NCI-H2227 (cell line): ENCODE results near the gene DIAPH1.

ENCODE experiments used
- DNase-seq: peaks from one replicate; lab custom pipeline; 2025; ENCODE audit not compliant: unreplicated experiment; lab: John Stamatoyannopoulos, UW

DIAPH1 gene

DNA sequence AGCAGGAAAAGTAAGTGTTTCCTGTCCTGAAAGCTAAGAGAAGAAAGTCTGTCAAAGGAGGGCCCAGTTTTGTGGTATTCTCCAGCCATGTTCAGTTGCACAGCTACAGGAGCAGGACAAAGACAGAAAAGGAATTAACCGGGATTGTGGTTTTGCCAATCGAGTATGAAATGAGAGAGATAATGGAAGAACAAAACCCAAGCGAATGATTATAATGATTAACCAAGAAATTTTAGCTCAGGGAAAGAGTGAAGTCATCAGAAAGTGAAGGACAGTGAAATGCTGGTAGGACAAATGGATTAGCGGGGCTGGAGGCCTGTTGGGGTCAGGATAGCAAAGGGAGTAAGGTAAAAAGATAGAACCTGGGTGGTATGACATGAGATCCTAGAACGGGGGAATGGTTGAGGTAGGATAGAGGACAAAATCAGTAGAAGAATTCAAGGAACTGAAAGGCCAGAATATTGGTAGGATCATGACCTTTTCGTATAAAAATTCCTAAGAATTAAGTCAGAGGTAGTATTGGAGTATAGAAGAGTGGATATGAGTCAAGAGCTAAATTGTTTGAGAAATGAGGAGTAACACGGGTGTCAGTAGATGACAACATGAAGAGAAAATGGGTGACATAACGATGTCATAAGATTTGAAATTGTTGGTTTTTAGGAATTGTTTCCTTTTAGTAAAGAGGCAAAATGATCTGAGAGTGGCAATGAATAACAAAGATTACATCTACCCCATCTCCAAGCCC, 52.8 kb downstream of the DIAPH1 start:
- no peak for DNase-seq

DNA sequence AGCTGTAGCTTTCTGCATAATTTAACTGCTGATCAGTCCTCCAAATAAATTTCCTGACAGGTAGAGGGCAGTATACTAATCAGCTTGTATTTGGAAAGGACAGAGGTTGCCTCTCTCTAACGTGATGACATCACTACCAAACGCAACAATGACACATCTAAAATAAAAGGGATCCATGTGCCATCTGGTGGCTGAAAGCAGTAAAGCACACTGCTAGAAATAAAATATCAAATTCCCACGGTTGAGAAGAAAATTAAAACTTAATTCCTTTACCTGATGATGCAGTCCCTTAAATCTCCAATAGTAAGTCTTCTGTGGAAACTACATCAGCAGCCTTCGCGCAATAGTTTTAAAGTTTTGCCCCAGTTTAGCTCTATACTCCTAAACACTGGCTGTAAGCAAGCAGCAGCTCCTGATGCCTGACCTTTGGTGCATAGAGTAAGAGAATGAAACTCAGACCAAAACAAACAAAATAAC, 54.5 kb downstream of the DIAPH1 start:
- peak; percentile 93 for DNase-seq

GRCh38 chr5:141560725-141561483, 57.9 kb downstream of the DIAPH1 start:
- DNase-seq = peak; percentile 92

DNA sequence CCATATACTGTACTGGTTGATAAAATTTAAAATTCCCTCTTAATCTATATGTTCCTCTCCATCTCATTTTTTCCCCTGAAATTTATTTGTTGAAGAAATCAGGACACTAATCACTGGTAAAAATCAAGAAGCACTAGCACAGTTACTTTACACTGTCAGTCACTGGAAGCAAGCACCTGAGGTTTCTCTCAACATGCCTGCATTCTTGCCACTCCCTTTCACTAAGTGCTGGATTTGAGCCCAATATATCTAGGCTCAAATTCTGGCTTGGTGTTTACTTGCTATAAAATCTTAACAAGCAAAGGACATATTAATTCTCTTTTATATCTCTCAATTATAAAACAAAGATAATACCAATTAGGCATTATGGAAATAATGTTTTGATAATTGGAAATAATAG, 58.6 kb downstream of the DIAPH1 start:
- peak; percentile 33 for DNase-seq

DNA sequence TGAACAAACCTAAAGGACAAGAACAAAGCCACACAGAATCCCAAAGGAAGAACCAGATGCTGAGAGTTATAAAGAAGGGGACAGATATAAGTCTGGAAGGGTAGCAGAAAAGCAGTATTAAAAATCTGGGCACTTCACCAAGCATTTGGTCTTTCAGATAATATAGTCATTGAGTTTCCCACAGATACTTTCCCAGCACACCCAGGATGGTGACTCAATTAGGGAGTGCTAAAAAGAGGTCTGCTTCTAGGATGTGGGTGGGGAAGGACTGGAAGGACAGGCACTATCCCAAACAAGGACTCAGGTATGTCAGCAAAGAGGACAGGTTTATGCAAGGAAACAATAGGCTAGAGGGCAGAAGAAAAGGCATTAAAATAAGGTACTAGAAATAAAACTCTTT, 59.3 kb downstream of the DIAPH1 start:
- no peak for DNase-seq

DNA sequence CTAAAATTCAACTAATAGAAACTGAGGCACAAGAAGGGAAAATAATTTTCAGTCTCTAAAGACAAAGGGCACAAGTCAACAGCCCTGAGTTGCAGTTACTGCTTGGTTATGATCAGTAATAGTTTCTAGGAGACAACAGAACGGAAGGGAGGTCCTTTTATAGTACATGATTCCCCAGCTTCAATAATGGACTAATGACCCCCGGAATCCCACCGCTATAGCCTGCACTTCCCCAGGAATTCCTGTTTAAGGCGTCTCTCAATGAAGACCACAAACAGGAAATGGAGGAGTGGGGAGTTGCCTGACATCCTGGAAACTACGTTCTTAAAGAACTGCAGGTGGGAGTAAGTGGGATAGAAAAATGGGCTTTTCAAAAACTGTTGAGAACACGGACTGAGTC, 60.6 kb downstream of the DIAPH1 start:
- DNase-seq = no peak

DNA sequence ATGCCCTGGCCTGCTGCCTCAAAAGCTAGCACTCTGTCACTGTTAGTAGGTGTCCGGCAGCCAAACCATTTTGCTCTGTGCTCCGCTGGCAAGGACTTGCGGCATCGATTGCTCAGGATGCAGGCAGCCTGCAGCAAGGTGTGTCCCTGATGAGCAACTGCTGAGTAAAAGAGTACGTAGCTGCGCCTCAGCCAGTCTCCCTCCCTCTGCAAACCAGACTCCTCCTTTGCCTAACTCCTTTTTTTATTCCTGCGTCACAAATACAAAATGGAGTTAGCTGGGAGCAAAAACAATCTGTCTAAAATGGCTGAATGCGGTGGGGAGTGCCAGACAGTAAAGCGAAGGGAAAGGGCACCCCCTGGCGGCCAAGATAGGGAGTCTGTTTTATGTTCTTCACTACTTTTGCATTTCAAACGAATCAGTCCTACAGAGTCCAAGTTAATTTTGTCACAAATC, 61.1 kb downstream of the DIAPH1 start:
- DNase-seq = peak; percentile 95

DNA sequence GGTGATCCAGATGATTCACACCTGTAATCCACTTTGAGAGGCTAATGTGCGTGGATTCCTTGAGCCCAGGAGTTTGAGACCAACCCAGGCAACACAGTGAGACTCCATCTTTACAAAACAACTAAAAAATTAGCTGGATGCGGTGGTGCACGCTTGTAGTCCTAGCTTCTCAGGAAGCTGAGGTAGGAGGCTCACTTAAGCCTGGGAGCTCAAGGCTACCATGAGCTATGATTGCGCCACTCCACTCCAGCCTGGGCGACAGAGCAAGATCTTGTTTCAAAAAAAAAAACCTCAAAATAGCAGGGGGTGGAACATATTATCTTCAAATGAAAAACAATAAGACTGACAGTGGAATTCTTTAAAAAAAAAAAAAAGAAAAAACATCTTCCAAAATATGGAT, 70.9 kb downstream of the DIAPH1 start:
- DNase-seq = no peak

- DNase-seq = peak; percentile 2
These were observed 71.3 kb downstream of the DIAPH1 start for GRCh38 chr5:141547488-141547887.

DNA sequence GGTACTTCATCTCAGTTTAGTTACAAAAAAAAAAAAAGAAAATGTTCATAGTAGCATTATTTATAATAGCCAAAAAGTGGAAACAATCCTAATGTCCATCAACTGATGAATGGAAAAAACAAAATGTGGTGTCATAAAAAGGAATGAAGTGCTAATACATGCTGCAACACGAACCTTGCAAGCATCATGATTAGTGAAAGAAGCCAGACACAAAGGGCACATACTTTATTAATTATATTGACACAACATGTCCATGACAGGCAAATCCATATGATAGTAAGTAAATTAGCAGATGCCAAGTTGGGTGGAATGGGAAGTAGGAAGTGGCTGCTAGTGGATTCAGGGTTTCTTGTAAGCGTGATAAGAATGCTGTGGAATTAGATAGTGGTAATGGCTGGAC, 75.7 kb downstream of the DIAPH1 start:
- no peak for DNase-seq

DNA sequence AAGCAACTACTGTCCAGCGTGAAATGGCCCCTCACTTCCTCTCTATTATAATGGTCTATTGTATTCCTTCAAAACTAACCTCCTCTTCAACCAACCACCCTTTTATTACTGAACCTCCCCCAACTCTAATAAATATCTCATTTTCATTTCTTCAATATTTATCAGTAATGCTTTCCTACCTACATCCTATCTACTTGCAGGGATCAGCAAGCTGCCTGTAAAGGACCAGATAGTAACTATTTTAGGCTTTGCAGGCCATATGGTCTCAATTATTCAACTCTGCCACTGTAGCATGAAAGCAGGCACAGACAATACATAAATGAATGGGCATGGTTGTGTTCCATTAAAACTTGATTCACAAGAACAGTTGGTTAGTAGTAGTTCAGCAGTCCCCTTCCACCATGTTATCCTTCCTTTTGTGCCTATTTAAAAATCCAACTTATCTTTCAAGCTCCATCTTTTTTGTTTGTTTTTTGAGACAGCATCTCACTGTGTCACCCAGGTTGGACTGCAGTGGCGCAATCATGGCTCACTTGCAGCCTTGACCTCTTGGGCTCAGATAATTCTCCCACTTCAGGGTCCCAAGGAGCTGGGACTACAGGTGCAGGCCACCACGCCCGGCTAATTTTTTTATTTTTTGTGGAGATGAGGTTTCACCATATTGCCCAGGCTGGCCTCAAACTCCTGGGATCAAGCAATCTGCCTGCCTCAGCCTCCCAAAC, 84.1 kb downstream of the DIAPH1 start:
- DNase-seq = no peak

- DNase-seq = no peak
These were observed 84.9 kb downstream of the DIAPH1 start for GRCh38 chr5:141533897-141534296.

DNA sequence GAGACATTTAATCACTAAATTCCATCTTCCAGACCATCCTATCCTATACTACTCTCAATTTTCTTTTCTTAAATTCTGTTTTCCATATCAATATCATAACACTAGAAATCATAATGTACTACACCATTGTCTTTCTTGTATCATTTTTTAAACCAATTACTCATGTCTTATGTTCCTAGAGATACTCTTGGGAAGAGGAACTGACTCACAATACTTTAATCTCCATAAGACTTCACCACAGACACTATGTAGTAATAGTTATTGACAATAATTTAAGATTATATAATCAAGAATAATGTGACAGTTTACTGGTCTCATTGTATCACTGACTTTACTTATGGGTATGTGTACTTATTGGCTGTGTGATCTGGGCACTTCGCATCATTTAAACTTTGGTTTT, 86.1 kb downstream of the DIAPH1 start:
- no peak for DNase-seq

GRCh38 chr5:141529873-141530272, 88.9 kb downstream of the DIAPH1 start:
- DNase-seq = no peak

- DNase-seq = no peak
These were observed 89.8 kb downstream of the DIAPH1 start for GRCh38 chr5:141529002-141529401.

- DNase-seq = no peak
These were observed 90.4 kb downstream of the DIAPH1 start for GRCh38 chr5:141528291-141528984.

DNA sequence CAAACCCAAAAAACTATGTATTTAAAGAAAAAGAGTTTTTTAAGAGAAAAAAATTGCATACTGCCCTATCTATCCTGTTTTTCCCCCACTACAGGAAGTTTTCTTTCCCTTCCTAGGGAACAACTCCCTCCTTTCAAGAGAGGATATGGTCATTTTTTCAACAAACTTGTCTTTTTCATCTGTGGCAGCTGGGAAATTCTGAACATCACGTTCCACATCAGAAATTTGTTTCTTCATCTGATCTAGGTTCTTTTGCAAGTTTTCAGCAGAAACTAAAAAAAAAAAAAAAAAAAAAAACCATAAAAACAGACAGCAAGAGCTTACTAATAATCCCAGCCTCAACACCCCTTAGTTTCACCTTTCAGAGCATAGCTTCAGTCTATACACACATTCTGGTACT, 91.4 kb downstream of the DIAPH1 start:
- no peak for DNase-seq

DNA sequence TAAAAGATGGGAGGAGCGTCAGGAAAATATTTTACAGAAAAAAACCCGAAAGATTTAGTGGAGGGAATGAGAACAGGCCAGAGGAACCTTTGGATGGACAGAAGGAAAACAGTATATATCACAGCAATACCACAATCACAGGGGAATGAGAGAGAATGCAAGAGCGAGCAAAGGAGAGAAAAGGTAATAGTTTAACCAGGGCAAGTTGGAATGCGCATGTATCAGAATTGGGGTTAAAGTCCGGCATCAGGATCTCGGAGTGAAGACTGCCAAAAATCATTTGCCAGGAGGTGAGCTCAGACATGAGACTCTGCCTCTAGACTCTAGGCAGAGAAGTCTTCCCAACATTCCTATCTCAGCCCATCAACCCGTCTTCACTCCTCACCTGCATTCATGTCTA, 93.1 kb downstream of the DIAPH1 start:
- no peak for DNase-seq

DNA sequence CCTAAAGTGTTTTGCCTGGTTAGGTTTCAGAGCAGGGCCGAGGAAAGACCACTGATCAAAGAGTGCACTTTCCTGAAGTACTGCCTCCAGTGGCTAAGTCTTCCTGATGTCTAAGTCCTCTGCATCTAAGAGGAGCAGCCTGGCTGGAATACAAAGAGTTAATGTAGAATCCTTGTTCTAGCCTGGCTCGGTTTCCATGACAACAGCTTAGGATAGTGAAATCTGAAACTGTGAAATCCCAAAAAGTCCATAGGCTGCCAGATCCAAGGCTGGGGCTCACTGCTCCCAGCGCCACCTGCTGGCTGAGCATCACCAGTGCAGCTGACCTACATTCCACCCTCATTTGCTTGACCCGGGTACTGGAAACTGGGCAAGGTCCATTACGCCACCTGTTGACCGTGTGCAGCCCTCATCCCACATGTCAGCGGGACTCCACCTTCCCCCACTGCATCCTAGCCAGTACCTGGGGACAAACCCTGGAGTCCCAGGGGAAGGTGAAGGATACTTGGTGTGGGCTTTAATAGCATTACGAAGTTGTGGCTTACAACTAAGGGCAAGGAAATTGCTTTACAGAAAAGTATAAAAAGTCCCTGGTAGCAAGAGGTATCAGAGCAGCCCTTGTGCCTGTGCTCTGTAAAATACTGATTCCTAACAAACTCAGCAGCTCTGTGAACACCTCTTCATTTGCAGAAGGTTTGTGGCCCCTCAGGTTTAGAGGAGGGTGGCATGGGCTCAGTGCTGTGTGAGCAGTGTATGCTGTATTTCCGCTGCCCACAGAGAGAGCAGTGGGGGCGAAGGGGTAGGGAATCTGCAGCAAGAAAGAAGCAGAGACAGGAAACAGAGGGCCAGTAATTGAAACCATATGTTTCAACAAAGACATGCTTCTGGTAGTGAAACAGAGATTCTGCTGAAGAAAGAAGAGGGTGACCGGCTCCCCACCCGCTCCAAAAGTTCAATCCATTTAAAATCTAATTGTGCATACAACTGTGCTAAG, 93.9 kb downstream of the DIAPH1 start:
- peak; percentile 95 for DNase-seq

- DNase-seq = no peak
These were observed 94.8 kb downstream of the DIAPH1 start for GRCh38 chr5:141523991-141524390.
